Measurements from ENCODE around the gene ERCC4. TPM values are rescaled to one million over a fixed set of nuclear protein-coding genes. Genes with fewer than 3 reads are reported as not detected.
"Not testable (repeated sequence)": the region's sequence is repeated elsewhere in the genome, so short reads cannot be mapped to it uniquely, and the experiment has no call there.

Gene ERCC4
- total RNA-seq, 1 donor from 2014 or later, result 16.4 TPM

DNA sequence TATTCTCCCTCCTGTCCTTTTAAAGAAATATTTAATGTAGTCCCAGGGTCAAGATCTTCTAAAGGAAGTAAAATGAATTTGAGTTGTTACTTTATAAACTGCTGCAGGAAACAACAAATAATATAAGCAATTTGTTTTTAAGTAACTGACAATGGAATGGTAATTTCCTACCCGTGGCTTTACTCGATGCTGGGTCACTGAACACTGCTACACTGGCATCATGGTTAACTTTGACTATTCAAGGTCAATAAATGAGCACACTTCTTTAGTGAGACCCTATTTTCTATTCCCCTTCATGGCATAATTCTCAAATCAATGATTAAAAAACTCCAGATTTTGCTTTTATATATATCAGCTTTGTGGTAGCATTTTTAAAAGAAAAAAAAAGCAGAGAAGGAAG lies 22.1 kb upstream of the ERCC4 start:
- Mint-ChIP-seq H3K36me3 (no peaks in the 10 kb centered on the region), H3K9me3 (peaks cover 10% of the 10 kb centered on the region), H3K27me3 (ENCODE audit: low read depth) (peaks cover 25% of the 10 kb centered on the region), H3K4me1 (peaks cover 2% of the 10 kb centered on the region), H3K27ac (no peak overlapping the region), H3K4me3 (no peak overlapping the region)
- TF ChIP-seq, protein P1, sequence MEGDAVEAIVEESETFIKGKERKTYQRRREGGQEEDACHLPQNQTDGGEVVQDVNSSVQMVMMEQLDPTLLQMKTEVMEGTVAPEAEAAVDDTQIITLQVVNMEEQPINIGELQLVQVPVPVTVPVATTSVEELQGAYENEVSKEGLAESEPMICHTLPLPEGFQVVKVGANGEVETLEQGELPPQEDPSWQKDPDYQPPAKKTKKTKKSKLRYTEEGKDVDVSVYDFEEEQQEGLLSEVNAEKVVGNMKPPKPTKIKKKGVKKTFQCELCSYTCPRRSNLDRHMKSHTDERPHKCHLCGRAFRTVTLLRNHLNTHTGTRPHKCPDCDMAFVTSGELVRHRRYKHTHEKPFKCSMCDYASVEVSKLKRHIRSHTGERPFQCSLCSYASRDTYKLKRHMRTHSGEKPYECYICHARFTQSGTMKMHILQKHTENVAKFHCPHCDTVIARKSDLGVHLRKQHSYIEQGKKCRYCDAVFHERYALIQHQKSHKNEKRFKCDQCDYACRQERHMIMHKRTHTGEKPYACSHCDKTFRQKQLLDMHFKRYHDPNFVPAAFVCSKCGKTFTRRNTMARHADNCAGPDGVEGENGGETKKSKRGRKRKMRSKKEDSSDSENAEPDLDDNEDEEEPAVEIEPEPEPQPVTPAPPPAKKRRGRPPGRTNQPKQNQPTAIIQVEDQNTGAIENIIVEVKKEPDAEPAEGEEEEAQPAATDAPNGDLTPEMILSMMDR (IDR thresholded peaks at IDR 0.05; ENCODE audit: unreplicated experiment), result no peak
- DNase-seq (ENCODE audit: low spot score in 2 of 2, unreplicated experiment in 2 of 2), result no peak

DNA sequence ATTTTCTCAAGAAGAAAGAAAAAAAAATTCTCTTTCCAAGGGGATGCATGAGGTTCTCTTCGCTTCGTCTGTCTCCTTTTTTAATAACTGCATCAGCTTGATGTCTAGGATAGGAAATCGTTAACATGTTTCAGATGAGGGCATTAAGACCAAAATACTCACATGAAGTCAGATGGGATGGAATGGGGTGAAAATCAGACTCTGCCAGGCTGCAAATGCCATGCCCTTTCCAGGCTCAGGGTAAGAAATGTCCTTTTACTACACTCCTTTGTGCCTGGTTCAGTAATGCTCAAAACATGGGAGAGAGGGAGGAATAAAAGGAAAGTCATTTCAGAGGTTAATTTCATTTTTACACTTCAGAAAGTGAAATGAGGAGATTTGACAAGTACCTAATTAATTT lies 21.7 kb upstream of the ERCC4 start:
- peaks cover 22% of the 10 kb centered on the region for H3K27me3 Mint-ChIP-seq (ENCODE audit: low read depth)
- H3K36me3 Mint-ChIP-seq, result no peaks in the 10 kb centered on the region
- H3K4me3 Mint-ChIP-seq, result no peak overlapping the region
- TF ChIP-seq, protein P1 (IDR thresholded peaks at IDR 0.05; ENCODE audit: unreplicated experiment), result no peak
- peaks cover 10% of the 10 kb centered on the region for H3K9me3 Mint-ChIP-seq
- H3K4me1 Mint-ChIP-seq, result peaks cover 2% of the 10 kb centered on the region
- H3K27ac Mint-ChIP-seq, result no peak overlapping the region
- DNase-seq (ENCODE audit: low spot score in 2 of 2, unreplicated experiment in 2 of 2), result no peak

DNA sequence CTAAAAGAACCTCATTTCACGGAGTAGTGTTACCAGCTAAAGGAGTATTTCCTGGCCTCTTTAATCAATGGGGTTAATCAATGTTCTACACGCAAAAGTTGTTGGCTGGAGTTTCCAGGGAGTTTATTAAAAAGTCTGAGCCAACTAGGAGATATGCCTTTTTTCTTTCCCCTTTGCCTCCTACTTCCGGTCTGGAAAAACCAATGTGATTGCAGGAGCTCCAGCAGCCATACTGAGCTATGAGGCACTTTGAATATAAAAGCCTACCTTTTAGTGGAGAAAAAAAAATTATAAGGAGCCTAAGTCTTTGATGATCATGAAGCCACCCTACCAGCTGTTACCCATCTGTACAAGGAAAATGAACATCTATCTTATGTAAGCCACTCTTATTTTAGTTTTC lies 17.9 kb upstream of the ERCC4 start:
- H3K27ac Mint-ChIP-seq, result no peak overlapping the region
- peaks cover 12% of the 10 kb centered on the region for H3K27me3 Mint-ChIP-seq (ENCODE audit: low read depth)
- TF ChIP-seq, protein P1 (IDR thresholded peaks at IDR 0.05; ENCODE audit: unreplicated experiment), result no peak
- no peaks in the 10 kb centered on the region for H3K36me3 Mint-ChIP-seq
- DNase-seq (ENCODE audit: low spot score in 2 of 2, unreplicated experiment in 2 of 2), result no peak
- peaks cover 17% of the 10 kb centered on the region for H3K9me3 Mint-ChIP-seq
- no peak overlapping the region for H3K4me3 Mint-ChIP-seq
- H3K4me1 Mint-ChIP-seq, result peaks cover 2% of the 10 kb centered on the region

DNA sequence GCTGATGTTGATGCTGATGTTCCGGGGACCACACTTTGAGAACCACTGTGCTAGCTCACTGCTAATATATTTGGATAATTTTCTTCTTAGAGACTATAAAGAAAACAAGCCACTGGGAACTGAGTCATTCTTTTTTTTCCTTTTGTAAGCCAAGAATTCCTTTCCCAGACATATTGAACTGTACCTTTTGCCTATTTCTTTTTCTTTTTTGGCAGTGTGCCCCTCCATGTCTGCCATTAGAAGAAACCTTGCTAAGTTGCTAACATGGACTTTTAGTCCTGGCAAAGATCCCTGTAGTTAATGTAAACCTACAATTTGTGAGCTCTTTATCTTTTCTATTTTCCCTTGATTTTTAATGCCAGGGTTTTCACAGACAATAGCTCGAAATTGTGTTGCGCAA lies 17.3 kb upstream of the ERCC4 start:
- TF ChIP-seq, protein P1 (IDR thresholded peaks at IDR 0.05; ENCODE audit: unreplicated experiment), result no peak
- Mint-ChIP-seq H3K27me3 (ENCODE audit: low read depth) (peaks cover 14% of the 10 kb centered on the region), H3K4me1 (no peaks in the 10 kb centered on the region), H3K27ac (no peak overlapping the region), H3K9me3 (peaks cover 17% of the 10 kb centered on the region), H3K4me3 (no peak overlapping the region), H3K36me3 (no peaks in the 10 kb centered on the region)
- DNase-seq (ENCODE audit: low spot score in 2 of 2, unreplicated experiment in 2 of 2), result no peak

DNA sequence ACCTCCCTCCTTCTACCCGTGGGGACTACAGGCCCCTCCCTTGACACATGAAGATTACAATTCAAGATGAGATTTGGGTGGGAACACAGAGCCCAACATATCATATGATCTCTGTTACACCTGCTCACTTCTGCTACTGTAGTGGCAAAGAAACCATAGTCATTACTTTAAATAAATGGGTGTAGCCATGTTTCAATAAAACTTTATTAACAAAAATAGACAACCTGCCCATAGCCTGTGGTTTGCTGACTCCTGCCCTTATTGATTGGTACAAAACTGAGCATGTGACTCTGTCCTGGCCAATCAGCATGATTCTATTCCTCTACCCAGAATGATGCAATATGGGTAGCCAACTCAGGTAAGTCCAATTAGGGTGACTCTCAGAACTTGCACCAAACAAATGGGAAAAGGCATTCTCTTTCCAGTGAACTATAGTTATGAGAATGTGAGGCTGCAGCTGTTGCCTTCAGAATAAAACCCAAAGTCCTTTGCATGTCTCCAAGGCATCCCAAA lies 15.7 kb upstream of the ERCC4 start:
- no peaks in the 10 kb centered on the region for H3K36me3 Mint-ChIP-seq

DNA sequence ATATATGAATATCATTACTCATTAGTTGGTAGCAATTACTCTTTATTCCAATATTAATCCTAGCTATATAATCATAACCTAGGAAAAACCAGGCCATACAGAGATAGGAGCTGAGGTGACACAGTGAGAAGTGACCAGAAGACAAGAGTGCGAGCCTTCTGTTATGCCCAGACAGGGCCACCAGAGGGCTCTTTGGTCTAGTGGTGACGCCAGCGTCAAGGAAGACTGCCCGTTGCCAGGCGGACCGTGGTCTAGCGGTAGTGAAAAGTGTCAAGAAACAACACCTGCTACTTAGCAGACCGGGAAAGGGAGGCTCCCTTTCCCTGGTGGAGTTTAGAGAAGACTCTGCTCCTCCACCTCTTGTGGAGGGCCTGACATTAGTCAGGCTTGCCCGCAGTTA lies 15.1 kb upstream of the ERCC4 start:
- peaks cover 23% of the 10 kb centered on the region for H3K27me3 Mint-ChIP-seq (ENCODE audit: low read depth)
- not testable (repeated sequence) for H3K27ac Mint-ChIP-seq; H3K36me3 Mint-ChIP-seq; H3K4me3 Mint-ChIP-seq; DNase-seq (ENCODE audit: low spot score in 2 of 2, unreplicated experiment in 2 of 2); H3K4me1 Mint-ChIP-seq
- peaks cover 17% of the 10 kb centered on the region for H3K9me3 Mint-ChIP-seq

More for the DNA sequence above, 15.7 kb upstream of the ERCC4 start:
- Mint-ChIP-seq H3K27me3 (ENCODE audit: low read depth) (peaks cover 23% of the 10 kb centered on the region), H3K4me3 (no peak overlapping the region), H3K27ac (no peak overlapping the region), H3K9me3 (peaks cover 17% of the 10 kb centered on the region), H3K4me1 (no peaks in the 10 kb centered on the region)
- TF ChIP-seq, protein P1 (IDR thresholded peaks at IDR 0.05; ENCODE audit: unreplicated experiment), result no peak
- no peak for DNase-seq (ENCODE audit: low spot score in 2 of 2, unreplicated experiment in 2 of 2)

Measured in mesothelial cell of epicardium (in vitro differentiated cells).